Measurements from ENCODE around the gene GGTA1. TPM values are rescaled to one million over a fixed set of nuclear protein-coding genes. Genes with fewer than 3 reads are reported as not detected.

The GGTA1 gene
- total and polyA plus RNA-seq, 7 donors: 3.6 to 18.0 (median 7.2) TPM

- no peak overlapping the region for H3K27ac ChIP-seq
- H3K4me1 ChIP-seq: peaks cover 0 to 27% (median 0%) of the 10 kb centered on the region in 4 donors
- DNase-seq: no peak
- H3K36me3 ChIP-seq: no peaks in the 10 kb centered on the region
- intact Hi-C loops (cut with DNase I): no loop called here
- H3K9me3 ChIP-seq: no peaks in the 10 kb centered on the region
- no peak overlapping the region for H3K4me3 ChIP-seq
- H3K27me3 ChIP-seq: no peaks in the 10 kb centered on the region
- 78 to 80% methylated on average over 5 of the region's 5 CpGs for WGBS, 2 donors
- TF ChIP-seq EP300 (IDR thresholded peaks at IDR 0.05) (no peak), POLR2A (IDR thresholded peaks at IDR 0.05) (no peak), POLR2AphosphoS5 (IDR thresholded peaks at IDR 0.05) (no peak), CTCF (IDR thresholded peaks at IDR 0.05) (no peak)
These were observed 16.6 kb downstream of the GGTA1 start for GRCh38 chr9:121483049-121483448.

GRCh38 chr9:121478816-121479676, 20.6 kb downstream of the GGTA1 start:
- TF ChIP-seq CTCF (IDR thresholded peaks at IDR 0.05) (no peak), POLR2AphosphoS5 (IDR thresholded peaks at IDR 0.05) (no peak), POLR2A (IDR thresholded peaks at IDR 0.05) (no peak)
- H3K27ac ChIP-seq: peak overlapping the region in 1 of 4 donors; percentile 25
- DNase-seq: no peak
- intact Hi-C loops (cut with DNase I): no loop called here
- no peak overlapping the region for H3K4me3 ChIP-seq
- peaks cover 0 to 17% (median 0%) of the 10 kb centered on the region in 4 donors for H3K4me1 ChIP-seq
- H3K9me3 ChIP-seq: no peaks in the 10 kb centered on the region
- 64 to 72% methylated on average over 8 of the region's 8 CpGs for WGBS, 2 donors
- peaks cover 0 to 9% (median 0%) of the 10 kb centered on the region in 3 donors for H3K27me3 ChIP-seq
- no peaks in the 10 kb centered on the region for H3K36me3 ChIP-seq

GRCh38 chr9:121476156-121476555, 23.5 kb downstream of the GGTA1 start:
- 53 to 86% methylated on average over 5 of the region's 5 CpGs for WGBS, 2 donors
- DNase-seq: peak; percentile 26
- Histone ChIP-seq H3K4me3 (no peak overlapping the region), H3K27ac (no peak overlapping the region), H3K27me3 (peaks cover 0 to 11% (median 0%) of the 10 kb centered on the region in 3 donors), H3K36me3 (no peaks in the 10 kb centered on the region), H3K9me3 (no peaks in the 10 kb centered on the region), H3K4me1 (peaks cover 0 to 17% (median 0%) of the 10 kb centered on the region in 4 donors)
- intact Hi-C loops (cut with DNase I): no loop called here
- TF ChIP-seq CTCF (IDR thresholded peaks at IDR 0.05): no peak
- no peak for TF ChIP-seq POLR2AphosphoS5 (IDR thresholded peaks at IDR 0.05)
- TF ChIP-seq POLR2A (IDR thresholded peaks at IDR 0.05): no peak
- no peak for TF ChIP-seq EP300 (IDR thresholded peaks at IDR 0.05)

- Histone ChIP-seq H3K9me3 (no peaks in the 10 kb centered on the region), H3K27ac (no peak overlapping the region), H3K36me3 (no peaks in the 10 kb centered on the region), H3K4me1 (peaks cover 0 to 16% (median 0%) of the 10 kb centered on the region in 4 donors), H3K4me3 (no peak overlapping the region), H3K27me3 (peaks cover 0 to 11% (median 0%) of the 10 kb centered on the region in 3 donors)
- intact Hi-C loops (cut with DNase I): no loop called here
- TF ChIP-seq POLR2AphosphoS5 (IDR thresholded peaks at IDR 0.05) (no peak), CTCF (IDR thresholded peaks at IDR 0.05) (no peak), EP300 (IDR thresholded peaks at IDR 0.05) (no peak), POLR2A (IDR thresholded peaks at IDR 0.05) (no peak)
- peak; percentile 37 for DNase-seq
- 83 to 84% methylated on average over 10 of the region's 10 CpGs for WGBS, 2 donors
These were observed 25.3 kb downstream of the GGTA1 start for GRCh38 chr9:121474231-121474947.

All from sigmoid colon (tissue), 7 donors.